NCI-H187 treated with DMSO at 0.1 percent for 48 hours (cell line): ENCODE measurements around the gene NAPSA.
"Not testable (repeated sequence)": the region's sequence is repeated elsewhere in the genome, so short reads cannot be mapped to it uniquely, and the experiment has no call there.

ENCODE experiments used
- DNase-seq: peaks from one replicate; lab custom pipeline; 2025; lab: John Stamatoyannopoulos, UW

The NAPSA gene

GRCh38 chr19:50359328-50359818 is 6.1 kb downstream of the NAPSA start:
- DNase-seq: no peak

DNA sequence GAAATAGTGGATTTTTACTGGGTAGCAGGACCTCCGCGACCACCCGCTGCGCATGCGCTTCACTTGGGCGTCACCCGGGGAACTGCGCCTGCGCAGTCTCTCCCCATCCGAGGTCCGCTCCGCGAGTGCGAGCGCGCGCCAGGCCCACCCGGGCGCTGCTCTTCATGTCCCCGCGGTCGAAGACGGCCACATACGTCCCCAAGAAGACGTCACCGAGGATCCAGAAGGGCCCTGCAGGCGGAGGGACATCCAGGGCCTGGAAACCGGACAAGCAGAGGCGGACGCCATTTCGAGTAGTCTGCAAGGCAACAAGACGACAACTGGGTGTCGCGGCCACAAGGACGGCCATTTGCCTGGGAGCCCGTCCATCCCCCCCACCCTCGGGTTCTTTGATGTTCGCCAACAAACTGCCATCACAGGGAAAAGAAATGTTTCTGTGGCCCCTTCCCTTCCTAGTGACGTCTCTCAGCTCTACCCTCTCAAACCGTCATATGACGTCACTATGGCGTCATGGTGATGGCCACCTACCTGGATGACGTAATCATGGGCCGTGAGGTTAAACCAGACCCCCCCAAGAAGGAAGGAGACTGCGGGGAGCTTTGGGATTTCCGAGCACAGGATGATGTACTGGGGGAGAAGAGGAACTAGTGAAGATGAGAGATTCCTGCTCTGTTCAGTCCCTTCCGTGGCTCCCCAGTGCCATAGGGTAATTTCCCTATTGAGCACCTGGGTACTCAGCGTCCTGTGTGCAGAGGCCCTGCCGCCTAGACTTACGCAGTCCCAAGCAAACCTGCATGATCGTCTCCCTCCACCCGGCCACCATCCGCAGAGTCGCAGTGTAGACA is 6.7 kb downstream of the NAPSA start:
- no peak for DNase-seq

DNA sequence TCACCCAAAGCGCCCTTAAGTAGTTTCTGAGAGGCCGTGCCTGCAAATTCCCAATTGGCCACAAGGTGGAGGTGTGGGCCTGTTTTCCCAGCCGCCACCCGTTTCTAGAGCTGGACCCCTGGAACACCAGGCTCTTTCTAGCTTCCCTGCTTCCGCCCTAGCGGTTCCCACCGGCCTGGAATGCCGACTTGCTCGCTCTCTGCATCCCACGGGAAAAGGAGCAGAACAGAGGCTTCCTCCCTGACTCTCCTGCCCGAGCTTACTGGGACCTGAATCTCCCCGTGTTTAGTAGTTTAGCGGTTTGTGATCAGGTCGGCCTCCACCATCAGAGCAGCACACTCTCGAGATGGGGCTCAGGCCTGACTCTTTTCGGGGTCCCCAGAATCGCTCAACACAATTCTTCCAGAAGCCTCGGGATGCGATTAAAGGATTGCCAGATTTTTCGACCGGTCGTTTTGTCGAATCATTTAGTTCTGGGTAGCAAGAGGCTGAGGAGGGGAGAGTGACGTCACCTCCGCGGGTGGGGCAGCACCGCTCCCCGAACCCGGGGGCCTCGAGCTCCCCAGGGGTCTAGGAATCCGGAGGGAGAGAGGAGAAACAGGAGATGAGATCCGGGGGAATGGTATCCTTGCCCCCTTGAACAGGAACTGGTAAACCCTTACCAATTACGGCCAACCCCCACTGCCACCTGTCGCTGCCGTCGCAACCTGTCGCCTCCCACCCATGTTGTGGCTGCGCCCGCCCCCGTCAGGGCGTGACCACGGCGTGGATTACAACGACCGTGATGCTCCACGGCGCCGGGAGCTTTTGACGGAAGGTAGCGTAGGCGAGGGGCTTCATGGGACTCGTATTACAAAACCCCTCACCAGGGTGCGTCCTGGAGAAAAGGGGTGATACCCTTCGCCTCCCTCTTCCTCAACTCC is 8.0 kb downstream of the NAPSA start:
- DNase-seq: no peak

DNA sequence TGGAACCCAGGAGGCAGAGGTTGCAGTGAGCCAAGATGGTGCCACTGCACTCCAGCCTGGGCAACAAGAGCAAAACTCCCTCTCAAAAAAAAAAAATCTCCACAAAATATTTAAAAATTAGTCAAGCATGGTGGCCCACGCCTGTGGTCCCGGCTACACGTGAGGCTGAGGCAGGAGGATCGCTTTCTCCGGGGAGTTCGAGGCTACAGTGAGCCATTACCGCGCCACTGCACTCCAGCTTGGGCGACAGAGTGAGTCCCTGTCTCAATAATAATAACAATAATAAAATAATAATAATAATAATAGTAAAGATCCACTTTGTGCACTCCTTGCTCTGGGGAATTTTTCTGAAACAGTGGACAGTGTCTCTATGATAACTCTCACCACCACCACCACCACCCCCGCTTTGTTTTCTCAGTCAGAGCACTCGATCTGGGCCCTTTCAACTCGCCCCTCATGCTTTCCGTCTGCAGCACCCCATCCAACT is 8.7 kb downstream of the NAPSA start:
- no peak for DNase-seq

- DNase-seq: not testable (repeated sequence)
Observed at GRCh38 chr19:50353487-50353880, 12.0 kb downstream of the NAPSA start.

DNA sequence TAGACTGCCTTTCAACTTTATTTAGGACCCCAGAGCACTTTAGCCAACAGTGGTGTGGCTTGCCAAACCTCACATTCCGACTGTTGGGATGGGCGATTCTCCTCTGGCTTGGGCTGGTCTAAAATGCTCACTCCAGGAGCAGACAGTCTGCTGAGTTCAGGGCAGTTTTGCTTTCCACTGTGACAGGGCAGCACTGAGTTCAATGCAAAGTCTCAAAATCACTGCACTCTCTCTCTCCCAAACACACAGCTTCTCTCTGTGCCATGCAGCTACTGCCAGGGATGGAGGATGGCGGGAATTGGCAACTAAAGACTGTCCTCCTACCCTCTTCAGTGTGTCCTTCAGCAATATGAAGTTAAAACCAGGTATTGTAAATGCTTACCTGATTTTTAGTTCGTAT is 13.2 kb downstream of the NAPSA start:
- DNase-seq: no peak

DNA sequence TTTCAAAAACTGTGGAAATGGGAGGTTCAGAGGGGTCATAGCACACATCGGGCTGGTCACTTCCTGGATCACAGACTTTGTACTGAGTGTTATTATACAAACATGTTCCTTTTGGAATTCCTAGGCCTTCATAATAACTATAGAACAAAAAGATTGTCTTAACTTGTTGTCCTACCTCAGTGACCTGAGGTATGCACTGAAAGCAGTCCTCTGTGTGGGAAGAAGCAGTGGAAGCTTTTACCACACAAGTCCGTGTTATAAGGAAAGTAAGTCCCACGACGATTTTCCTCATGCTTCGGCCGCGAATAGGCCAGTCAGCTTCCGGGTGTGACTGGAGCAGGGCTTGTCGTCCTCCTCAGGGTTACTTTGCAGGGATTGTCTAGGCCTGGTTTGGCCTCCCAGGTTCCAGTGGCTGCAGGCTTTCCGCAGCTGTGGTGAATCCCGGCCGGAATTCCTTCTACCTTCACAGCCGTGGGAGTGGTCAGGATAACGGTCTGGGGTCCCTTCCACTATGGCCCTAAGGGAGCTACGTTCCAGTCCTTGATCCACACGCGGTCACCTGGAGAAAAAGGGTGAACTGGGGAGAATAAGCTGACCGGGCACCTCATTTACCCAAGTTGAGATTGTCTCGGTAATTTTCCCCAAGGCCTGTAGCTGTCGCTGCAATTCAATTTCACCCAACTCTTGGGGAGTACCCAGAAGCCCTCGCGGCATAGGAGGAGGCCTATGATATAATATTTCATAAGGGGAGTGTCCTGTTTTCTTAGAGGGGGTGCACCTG is 16.0 kb downstream of the NAPSA start:
- DNase-seq: no peak

DNA sequence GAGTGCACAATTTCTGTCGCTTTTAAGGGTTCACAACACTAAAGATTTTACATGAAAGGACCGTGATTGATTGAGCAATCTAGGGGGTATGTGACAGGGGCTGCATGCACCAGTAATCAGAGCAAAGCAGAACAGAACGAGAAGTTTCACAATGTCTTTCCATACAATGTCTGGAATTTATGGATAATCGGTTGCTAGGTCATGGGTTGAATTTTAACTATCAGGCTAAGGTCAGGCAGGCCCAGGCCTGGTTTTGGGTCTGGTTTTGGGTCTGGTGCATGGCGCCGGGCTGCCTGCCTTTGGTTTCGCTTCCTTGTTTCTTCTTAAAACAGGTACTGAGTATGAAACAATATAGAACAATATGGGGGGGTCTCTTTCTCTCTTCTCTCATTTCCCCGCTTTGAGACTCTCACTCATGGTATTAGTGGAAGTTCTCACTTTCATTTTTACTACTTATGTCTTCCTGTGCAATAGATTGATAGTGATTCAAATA is 18.3 kb downstream of the NAPSA start:
- not testable (repeated sequence) for DNase-seq

DNA sequence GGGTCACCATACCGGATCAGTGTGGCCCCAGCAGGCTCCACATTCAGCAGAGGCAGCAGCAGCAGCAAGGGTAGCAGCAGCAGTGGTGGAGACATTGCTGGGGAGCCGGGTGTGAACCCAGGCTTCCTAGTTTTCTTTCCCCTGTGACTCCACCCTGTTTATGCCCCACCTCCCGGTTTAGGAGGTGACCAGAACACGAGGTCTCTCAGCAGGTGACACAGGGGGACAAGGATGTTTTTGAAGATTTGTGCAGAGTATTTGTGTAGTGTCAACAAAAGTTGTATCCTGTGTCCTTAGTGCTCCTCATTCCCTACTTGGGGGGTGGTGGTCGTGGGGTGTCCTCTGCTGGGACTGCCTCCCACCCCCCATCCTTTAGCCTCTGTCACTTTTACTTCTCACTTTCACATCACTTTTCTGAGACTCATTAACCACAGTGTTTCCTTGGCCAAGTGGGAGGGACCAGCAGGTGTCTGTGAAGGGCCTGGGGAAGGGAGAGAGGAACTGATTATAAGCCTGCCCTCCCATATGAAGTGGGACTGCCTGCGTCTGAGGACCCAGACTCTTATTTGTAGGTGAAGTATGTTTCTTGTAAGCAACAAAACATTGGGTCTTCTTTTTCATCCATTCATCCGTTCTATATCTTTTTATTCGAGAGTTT is 20.6 kb downstream of the NAPSA start:
- DNase-seq: no peak

DNA sequence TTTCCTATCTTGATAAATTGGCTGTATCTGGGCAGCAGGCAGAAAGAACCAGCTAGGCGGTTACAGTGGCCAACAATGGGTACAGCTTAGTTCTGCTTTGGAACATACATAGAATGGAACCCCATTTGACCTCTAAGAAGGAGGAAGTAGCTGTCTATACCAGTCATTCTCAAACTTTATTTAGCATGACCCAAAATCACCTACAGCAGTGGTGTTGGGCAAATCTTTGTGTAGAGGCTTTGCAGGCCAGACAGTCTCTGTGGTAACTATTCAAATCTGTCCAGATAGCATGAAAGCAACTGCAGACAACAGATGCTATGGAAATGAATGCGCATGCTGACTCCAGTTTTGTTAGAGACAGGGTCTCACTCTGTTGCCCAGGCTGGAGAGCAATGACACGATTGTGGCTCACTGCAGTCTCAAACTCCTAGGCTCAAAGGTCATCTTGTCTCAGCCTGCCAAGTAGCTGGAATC is 24.3 kb downstream of the NAPSA start:
- no peak for DNase-seq

DNA sequence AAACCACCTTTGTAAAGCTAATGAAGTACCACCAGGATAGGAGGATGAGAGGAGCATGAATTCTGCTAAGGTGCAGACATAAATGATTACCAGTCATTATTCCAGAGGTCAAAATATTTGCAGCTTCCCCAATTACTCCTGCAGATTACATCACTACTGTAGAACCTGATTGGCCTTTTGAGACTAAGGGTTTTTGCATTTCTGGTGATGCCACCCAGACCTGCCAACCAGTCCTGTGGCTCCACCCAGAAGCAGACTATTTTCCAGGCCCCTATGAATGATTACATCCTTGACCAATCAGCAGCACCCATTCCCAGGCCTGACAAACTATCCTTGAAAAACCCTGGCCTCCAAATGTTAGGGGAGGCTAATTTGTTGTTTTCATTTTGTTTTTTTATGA is 25.1 kb downstream of the NAPSA start:
- no peak for DNase-seq

GRCh38 chr19:50337031-50337430 is 28.4 kb downstream of the NAPSA start:
- not testable (repeated sequence) for DNase-seq

GRCh38 chr19:50334741-50335421 is 30.6 kb downstream of the NAPSA start:
- DNase-seq: no peak

DNA sequence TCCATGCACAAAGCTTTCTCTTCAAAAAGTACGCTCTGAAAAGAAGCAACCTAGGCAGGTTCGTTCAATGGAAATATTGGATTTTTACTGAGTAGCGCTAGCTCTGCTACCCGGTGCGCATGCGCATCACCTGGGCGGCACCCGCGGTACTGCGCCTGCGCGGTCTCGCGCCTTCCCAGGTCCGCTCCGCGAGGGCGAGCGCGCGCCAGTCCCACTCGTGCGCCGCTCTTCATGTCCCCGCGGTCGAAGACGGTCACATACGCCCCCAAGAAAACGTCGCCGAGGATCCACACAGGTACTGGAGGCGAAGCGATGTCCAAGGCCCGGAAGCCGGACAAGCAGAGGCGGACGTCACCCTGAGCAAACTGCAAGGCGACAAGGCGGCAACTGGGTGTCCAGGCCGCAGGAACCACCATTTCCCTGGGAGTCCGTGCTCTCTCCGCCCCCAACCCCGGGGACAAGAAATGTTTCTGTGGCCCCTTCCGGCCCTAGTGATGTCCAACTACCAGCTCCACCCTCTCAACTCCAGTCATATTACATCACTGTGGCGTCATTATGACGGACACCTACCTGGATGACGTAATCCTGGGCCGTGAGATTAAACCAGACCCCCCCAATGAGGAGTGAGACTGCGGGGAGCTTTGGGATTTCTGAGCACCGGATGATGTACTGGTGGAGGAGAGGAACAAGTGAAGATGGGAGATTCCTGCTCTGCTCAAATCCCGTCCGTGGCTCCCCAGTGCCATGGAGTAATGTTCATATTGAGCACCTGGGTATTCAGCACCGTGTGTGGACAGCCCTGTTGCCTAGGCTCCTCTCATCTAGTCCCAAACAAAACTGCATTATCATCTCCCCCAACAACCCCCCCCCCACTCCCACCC is 31.5 kb downstream of the NAPSA start:
- DNase-seq: no peak

- DNase-seq: no peak
Observed at GRCh38 chr19:50333235-50333736, 32.2 kb downstream of the NAPSA start.

- DNase-seq: no peak
Observed at GRCh38 chr19:50332244-50333038, 33.0 kb downstream of the NAPSA start.

- no peak for DNase-seq
Observed at GRCh38 chr19:50331994-50332243, 33.5 kb downstream of the NAPSA start.

DNA sequence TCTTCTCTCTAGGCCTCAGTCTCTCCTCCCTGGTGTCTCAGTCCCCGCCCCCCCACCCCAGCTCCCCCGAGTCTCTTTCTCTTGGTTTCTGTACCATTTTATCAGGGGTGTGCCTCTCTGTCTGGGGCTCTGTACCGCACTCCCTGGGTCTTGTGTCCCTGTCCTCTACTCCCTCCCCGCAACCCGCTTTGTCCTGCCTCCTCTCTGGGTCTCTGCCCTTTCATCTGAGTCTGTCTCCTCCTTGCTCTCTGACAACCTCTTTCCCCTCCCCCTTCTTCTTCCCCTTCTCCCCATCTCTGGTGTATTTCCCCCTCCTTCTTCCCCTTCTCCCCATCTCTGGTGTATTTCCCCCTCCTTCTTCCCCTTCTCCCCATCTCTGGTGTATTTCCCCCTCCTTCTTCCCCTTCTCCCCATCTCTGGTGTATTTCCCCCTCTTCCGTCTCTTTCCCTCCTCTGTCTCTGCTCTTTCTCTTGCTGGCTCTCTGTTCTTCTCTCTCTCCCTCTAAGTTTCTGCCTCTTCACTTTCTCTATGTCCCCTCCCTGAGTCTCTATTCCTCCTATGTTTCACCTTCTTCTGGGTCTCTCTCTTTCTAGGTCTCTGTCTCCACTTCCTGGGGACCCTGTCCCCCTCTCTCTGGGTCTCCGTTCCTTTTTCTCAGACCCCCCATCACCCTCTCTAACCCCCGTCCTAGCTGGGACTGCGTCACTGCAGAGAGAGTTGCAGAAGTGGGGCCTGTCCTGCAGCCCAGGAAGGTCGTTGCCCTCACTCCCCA is 34.0 kb downstream of the NAPSA start:
- no peak for DNase-seq
